HFFc6 (cell line): ENCODE results near the gene CRP. TPM values are rescaled to one million over a fixed set of nuclear protein-coding genes. Genes with fewer than 3 reads are reported as not detected.
"Not testable (repeated sequence)": the region's sequence is repeated elsewhere in the genome, so short reads cannot be mapped to it uniquely, and the experiment has no call there.

Experiments used
- DNase-seq: peaks from one replicate; pipeline ENCODE4 v3.0.0-alpha.2; 2018
- H3K27ac Mint-ChIP-seq: 2 replicates; pipeline ENCODE4 v1.8.0; 2020; ENCODE audit warnings: mild to moderate bottlenecking, mixed read lengths
- H3K27me3 Mint-ChIP-seq: 2 replicates; pipeline ENCODE4 v1.8.0; 2021; ENCODE audit warnings: mild to moderate bottlenecking, moderate library complexity, mixed read lengths; ENCODE audit not compliant: insufficient read depth
- H3K36me3 Mint-ChIP-seq: 2 replicates; pipeline ENCODE4 v1.8.0; 2021; ENCODE audit warnings: low read depth, mixed read lengths
- H3K4me1 Mint-ChIP-seq: 2 replicates; pipeline ENCODE4 v1.8.0; 2020; ENCODE audit warnings: low read depth, mixed read lengths
- H3K4me3 Mint-ChIP-seq: 2 replicates; pipeline ENCODE4 v1.8.0; 2020; ENCODE audit warnings: mild to moderate bottlenecking, moderate library complexity, mixed read lengths
- H3K9me3 Mint-ChIP-seq: 2 replicates; pipeline ENCODE4 v1.8.0; 2020; ENCODE audit warnings: mild to moderate bottlenecking, mixed read lengths
- CTCF ChIP-seq: fragments of 200-600 bp; sonication (generic); IDR thresholded peaks from 2 replicates; pipeline ENCODE4 v1.5.0; 2021; ENCODE audit warnings: antibody characterized with exemption, mild to moderate bottlenecking
- total RNA-seq, 6 experiments: library from RNA; stranded (reverse); fragmentation: NEBNext Ultra II Directional; extraction: Animal tissue kit (Norgen Biotek cat#: 25700); gene quantifications; 2 replicates in 1 of 6; 3 replicates in 5 of 6; pipeline ENCODE4 v1.2.3, GENCODE V29; 2021

The CRP gene
- total RNA-seq, 6 experiments from 2014 or later, result not detected

GRCh38 chr1:159743651-159744410 lies 29.4 kb upstream of the CRP start:
- no peak for DNase-seq
- Mint-ChIP-seq H3K4me1 (peaks cover 25% of the 10 kb centered on the region), H3K4me3 (no peak overlapping the region), H3K36me3 (no peaks in the 10 kb centered on the region), H3K27me3 (no peaks in the 10 kb centered on the region; the same call in 1 of the 2 replicates), H3K9me3 (peaks cover 5% of the 10 kb centered on the region; the same call in 1 of the 2 replicates), H3K27ac (no peak overlapping the region)
- TF ChIP-seq CTCF, result no peak

GRCh38 chr1:159737238-159737916 lies 23.0 kb upstream of the CRP start:
- peaks cover 2% of the 10 kb centered on the region for H3K27me3 Mint-ChIP-seq
- no peaks in the 10 kb centered on the region; the same call in 1 of the 2 replicates for H3K9me3 Mint-ChIP-seq
- no peak for DNase-seq
- H3K27ac Mint-ChIP-seq, result no peak overlapping the region
- no peaks in the 10 kb centered on the region for H3K36me3 Mint-ChIP-seq
- H3K4me3 Mint-ChIP-seq, result no peak overlapping the region
- H3K4me1 Mint-ChIP-seq, result peaks cover 13% of the 10 kb centered on the region
- TF ChIP-seq CTCF, result no peak

GRCh38 chr1:159723188-159723587 lies 8.8 kb upstream of the CRP start:
- H3K27ac Mint-ChIP-seq, DNase-seq, H3K27me3 Mint-ChIP-seq, H3K4me3 Mint-ChIP-seq: not testable (repeated sequence)
- peaks cover 34% of the 10 kb centered on the region for H3K9me3 Mint-ChIP-seq
- peaks cover 13% of the 10 kb centered on the region; the same call in 1 of the 2 replicates for H3K4me1 Mint-ChIP-seq
- H3K36me3 Mint-ChIP-seq, result peaks cover 31% of the 10 kb centered on the region

- Mint-ChIP-seq H3K9me3 (peaks cover 41% of the 10 kb centered on the region), H3K27me3 (no peaks in the 10 kb centered on the region; the same call in 1 of the 2 replicates), H3K27ac (no peak overlapping the region), H3K4me1 (no peaks in the 10 kb centered on the region), H3K4me3 (no peak overlapping the region), H3K36me3 (peaks cover 37% of the 10 kb centered on the region)
- TF ChIP-seq CTCF, result no peak
- DNase-seq, result no peak
Measured at GRCh38 chr1:159719990-159720389, 5.6 kb upstream of the CRP start.

DNA sequence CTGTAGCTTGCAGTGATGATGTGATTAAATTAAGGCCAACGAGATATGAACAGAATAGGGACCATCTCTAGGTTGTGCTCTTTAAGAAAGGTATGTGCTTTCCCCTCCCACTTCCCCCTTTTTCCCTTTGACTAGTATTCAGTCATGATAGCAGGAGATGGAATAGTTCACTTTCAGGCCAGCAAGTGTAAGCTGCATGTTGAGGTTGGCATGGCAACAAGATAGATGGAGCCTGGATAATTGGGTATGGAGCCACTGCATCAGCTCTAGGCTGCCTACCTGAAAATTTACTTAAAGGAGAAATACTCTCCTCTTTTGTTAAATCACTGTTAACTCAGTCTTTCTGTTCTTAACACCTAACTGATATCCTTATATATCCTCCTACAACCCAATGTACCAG lies 1.5 kb upstream of the CRP start:
- Mint-ChIP-seq H3K9me3 (peaks cover 17% of the 10 kb centered on the region), H3K36me3 (peaks cover 16% of the 10 kb centered on the region; the same call in 1 of the 2 replicates), H3K27ac (no peak overlapping the region), H3K4me1 (no peaks in the 10 kb centered on the region), H3K27me3 (no peaks in the 10 kb centered on the region), H3K4me3 (no peak overlapping the region)
- TF ChIP-seq CTCF, result no peak
- DNase-seq, result no peak

DNA sequence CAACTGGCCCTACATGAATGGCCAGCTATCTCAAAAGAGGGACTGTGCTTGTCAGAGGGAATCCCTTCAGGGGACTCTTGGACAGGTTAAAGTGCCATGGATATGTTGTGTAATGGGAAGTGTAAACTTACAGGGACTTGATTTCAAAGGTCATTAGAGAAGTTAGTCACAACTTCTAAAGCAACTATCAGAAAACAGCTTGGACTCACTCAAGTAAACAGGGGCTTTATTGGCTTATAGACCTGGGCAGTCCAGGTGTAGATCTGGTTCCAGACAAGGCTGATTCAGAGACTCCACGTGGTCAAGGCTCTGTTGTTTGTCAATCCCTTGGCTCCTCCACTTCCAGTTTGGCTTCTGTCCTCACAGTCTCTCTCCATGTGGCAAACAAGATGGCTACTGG lies 2.3 kb downstream of the CRP start:
- TF ChIP-seq CTCF, result no peak
- Mint-ChIP-seq H3K27ac (no peak overlapping the region), H3K4me3 (no peak overlapping the region), H3K27me3 (no peaks in the 10 kb centered on the region), H3K9me3 (no peaks in the 10 kb centered on the region), H3K36me3 (no peaks in the 10 kb centered on the region), H3K4me1 (peaks cover 8% of the 10 kb centered on the region; the same call in 1 of the 2 replicates)
- no peak for DNase-seq
